Keratinocyte (primary cell): ENCODE results near the gene CCNL2. TPM values are rescaled to one million over a fixed set of nuclear protein-coding genes. Genes with fewer than 3 reads are reported as not detected.
A peak's percentile ranks its signal among the peaks of the same experiment; 100 is the strongest.

Experiments
- DNase-seq: peaks from one replicate; pipeline ENCODE4 v3.0.0-alpha.2; 2011; ENCODE audit warnings: low read depth, missing footprints, low spot score
- FAIRE-seq: peaks from 2 replicates; lab custom pipeline; 2011; peaks lifted over from hg19 to GRCh38; lab: Jason Lieb, UNC
- H2AFZ ChIP-seq: 2 replicates; pipeline ENCODE4 v1.6.0; 2012; ENCODE audit warnings: low read length, control low read depth, inconsistent platforms; ENCODE audit not compliant: control insufficient read depth
- H3K27ac ChIP-seq: 2 replicates; pipeline ENCODE4 v1.5.1; 2011; ENCODE audit warnings: low read length; ENCODE audit not compliant: control insufficient read depth, insufficient read depth
- H3K27me3 ChIP-seq: 3 replicates; pipeline ENCODE4 v1.6.0; 2011; ENCODE audit warnings: low read length; ENCODE audit not compliant: control insufficient read depth, insufficient read depth; ENCODE audit errors: extremely low read depth
- H3K36me3 ChIP-seq, 2 experiments: 2 replicates in 1 of 2; 3 replicates in 1 of 2; pipeline ENCODE4 v1.5.1; 2011; ENCODE audit warnings: low read length in 2 of 2, mild to moderate bottlenecking in 1 of 2; ENCODE audit not compliant: control insufficient read depth in 2 of 2, insufficient read depth in 2 of 2; ENCODE audit errors: extremely low read depth in 1 of 2
- H3K4me1 ChIP-seq: 3 replicates; pipeline ENCODE4 v1.5.1; 2011; ENCODE audit warnings: low read length; ENCODE audit not compliant: control insufficient read depth, insufficient read depth; ENCODE audit errors: extremely low read depth
- H3K4me2 ChIP-seq: 3 replicates; pipeline ENCODE4 v1.6.0; 2011; ENCODE audit warnings: low read depth, low read length; ENCODE audit not compliant: control insufficient read depth, insufficient read depth; ENCODE audit errors: extremely low read depth
- H3K4me3 ChIP-seq, 3 experiments: fragments of 200-600 bp in 1 of 3; sonication (generic) in 1 of 3; 2 replicates in 2 of 3; 3 replicates in 1 of 3; pipeline ENCODE4 v1.5.1; 2011 to 2016; ENCODE audit warnings: low read length in 3 of 3, mild to moderate bottlenecking in 3 of 3, control low read depth in 2 of 3, inconsistent platforms in 1 of 3, low read depth in 1 of 3, mixed read lengths in 1 of 3, mixed run types in 1 of 3, moderate library complexity in 1 of 3; ENCODE audit not compliant: control insufficient read depth in 2 of 3, insufficient read depth in 2 of 3; ENCODE audit errors: extremely low read depth in 1 of 3
- H3K79me2 ChIP-seq: 2 replicates; pipeline ENCODE4 v1.6.0; 2012; ENCODE audit warnings: low read length; ENCODE audit not compliant: control insufficient read depth, insufficient read depth
- H3K9ac ChIP-seq: 3 replicates; pipeline ENCODE4 v1.6.0; 2011; ENCODE audit warnings: low read length; ENCODE audit not compliant: control insufficient read depth, insufficient read depth; ENCODE audit errors: extremely low read depth
- H3K9me1 ChIP-seq: 3 replicates; pipeline ENCODE4 v1.6.0; 2011; ENCODE audit warnings: low read length; ENCODE audit not compliant: control insufficient read depth, insufficient read depth; ENCODE audit errors: extremely low read depth
- H3K9me3 ChIP-seq: 2 replicates; pipeline ENCODE4 v1.5.1; 2012; ENCODE audit warnings: low read depth, low read length; ENCODE audit not compliant: control insufficient read depth
- H4K20me1 ChIP-seq: 3 replicates; pipeline ENCODE4 v1.6.0; 2011; ENCODE audit warnings: low read length; ENCODE audit not compliant: control insufficient read depth, insufficient read depth; ENCODE audit errors: extremely low read depth
- EZH2 ChIP-seq: IDR thresholded peaks from one replicate; pipeline ENCODE4 v1.6.1; 2012; ENCODE audit warnings: inconsistent platforms, mild to moderate bottlenecking, low read length, moderate library complexity
- dilution Hi-C: fragments of 300-500 bp; cut with MboI; formaldehyde crosslinking; loops from one replicate; pipeline ENCODE4 v1.7.0; 2020; ENCODE audit warnings: low sequenced_read_pairs; ENCODE audit not compliant: extremely low pct_ligation_motif_present
- polyA plus RNA-seq, 5 experiments: library from polyadenylated mRNA; depleted of rRNA in 3 of 5; stranded (reverse) in 3 of 5; stranded (forward) in 1 of 5; unstranded in 1 of 5; fragments of >200 nt; gene quantifications; 1 replicate in 1 of 5; 2 replicates in 3 of 5; 3 replicates in 1 of 5; pipeline versions ENCODE4 v1.2.1 to v1.2.3, GENCODE V29; 2011 to 2012; ENCODE audit warnings: missing spikeins in 2 of 5, low read depth in 1 of 5, low replicate concordance in 1 of 5
- TF ChIP-seq, protein P1 (sequence below), 3 experiments: IDR thresholded peaks in 1 of 3; conservative IDR thresholded peaks in 1 of 3; optimal IDR thresholded peaks in 1 of 3; 2 replicates in 2 of 3; 3 replicates in 1 of 3; pipeline versions ENCODE3 to v1.5.1; 2011; ENCODE audit warnings: low read length in 3 of 3, mild to moderate bottlenecking in 3 of 3, moderate library complexity in 2 of 3, control low read depth in 1 of 3, inconsistent platforms in 1 of 3; ENCODE audit not compliant: insufficient read depth in 2 of 3; ENCODE audit errors: extremely low read depth in 1 of 3

Gene CCNL2
- polyA plus RNA-seq, 1 donor (not counting 4 experiments of a cell fraction or from before 2014, with no cell fraction given), result 140 TPM

DNA sequence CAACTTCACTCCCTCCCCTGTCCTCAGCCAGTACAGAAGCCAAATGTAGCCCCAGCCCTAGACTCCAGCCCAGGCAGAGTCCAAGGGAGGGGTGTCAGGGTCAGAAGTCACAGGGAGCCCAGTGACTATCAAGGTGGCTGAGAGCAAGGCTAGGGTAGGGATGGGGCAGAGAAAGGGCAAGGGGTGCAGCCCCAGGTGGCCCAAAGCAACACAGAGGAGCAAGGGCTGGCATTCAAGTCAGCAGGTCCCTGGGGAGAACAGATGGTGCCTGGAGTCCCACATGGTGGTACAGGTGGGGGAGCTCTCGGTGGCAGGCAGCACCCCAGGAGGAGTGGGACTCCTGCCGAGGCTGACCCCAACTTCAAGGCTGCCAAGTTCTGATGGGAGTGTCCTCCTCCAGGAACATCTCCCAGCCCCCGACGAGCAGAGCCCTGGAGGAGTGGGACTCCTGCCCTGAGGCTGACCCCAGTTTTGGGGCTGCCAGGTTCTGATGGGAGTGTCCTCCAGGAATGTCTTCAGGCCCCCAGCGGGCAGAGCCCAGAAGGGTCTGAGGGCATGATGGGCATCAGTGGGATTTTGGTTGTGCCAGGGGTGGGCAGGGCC is 46.2 kb downstream of the CCNL2 start:
- TF ChIP-seq EZH2, result no peak
- TF ChIP-seq, protein P1, sequence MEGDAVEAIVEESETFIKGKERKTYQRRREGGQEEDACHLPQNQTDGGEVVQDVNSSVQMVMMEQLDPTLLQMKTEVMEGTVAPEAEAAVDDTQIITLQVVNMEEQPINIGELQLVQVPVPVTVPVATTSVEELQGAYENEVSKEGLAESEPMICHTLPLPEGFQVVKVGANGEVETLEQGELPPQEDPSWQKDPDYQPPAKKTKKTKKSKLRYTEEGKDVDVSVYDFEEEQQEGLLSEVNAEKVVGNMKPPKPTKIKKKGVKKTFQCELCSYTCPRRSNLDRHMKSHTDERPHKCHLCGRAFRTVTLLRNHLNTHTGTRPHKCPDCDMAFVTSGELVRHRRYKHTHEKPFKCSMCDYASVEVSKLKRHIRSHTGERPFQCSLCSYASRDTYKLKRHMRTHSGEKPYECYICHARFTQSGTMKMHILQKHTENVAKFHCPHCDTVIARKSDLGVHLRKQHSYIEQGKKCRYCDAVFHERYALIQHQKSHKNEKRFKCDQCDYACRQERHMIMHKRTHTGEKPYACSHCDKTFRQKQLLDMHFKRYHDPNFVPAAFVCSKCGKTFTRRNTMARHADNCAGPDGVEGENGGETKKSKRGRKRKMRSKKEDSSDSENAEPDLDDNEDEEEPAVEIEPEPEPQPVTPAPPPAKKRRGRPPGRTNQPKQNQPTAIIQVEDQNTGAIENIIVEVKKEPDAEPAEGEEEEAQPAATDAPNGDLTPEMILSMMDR (optimal IDR thresholded peaks at IDR 0.05 in 1 of 3, IDR thresholded peaks at IDR 0.05 in 1 of 3, conservative IDR thresholded peaks at IDR 0.05 in 1 of 3; ENCODE audit: extremely low read depth in 1 of 3, insufficient read depth in 2 of 3, low read length in 3 of 3), result no peak
- no peak overlapping the region for H3K27ac ChIP-seq
- no peaks in the 10 kb centered on the region for H4K20me1 ChIP-seq
- H3K9me1 ChIP-seq, result no peaks in the 10 kb centered on the region
- FAIRE-seq, result no peak
- no peak overlapping the region for H3K4me3 ChIP-seq
- no peak overlapping the region for H2AFZ ChIP-seq
- no peaks in the 10 kb centered on the region for H3K36me3 ChIP-seq
- H3K9ac ChIP-seq, result no peak overlapping the region
- H3K9me3 ChIP-seq, result no peaks in the 10 kb centered on the region
- H3K27me3 ChIP-seq, result peaks cover 8% of the 10 kb centered on the region
- dilution Hi-C loops, result no loop called here
- peaks cover 10% of the 10 kb centered on the region for H3K79me2 ChIP-seq
- peaks cover 6% of the 10 kb centered on the region for H3K4me1 ChIP-seq
- no peak for DNase-seq
- no peak overlapping the region for H3K4me2 ChIP-seq

DNA sequence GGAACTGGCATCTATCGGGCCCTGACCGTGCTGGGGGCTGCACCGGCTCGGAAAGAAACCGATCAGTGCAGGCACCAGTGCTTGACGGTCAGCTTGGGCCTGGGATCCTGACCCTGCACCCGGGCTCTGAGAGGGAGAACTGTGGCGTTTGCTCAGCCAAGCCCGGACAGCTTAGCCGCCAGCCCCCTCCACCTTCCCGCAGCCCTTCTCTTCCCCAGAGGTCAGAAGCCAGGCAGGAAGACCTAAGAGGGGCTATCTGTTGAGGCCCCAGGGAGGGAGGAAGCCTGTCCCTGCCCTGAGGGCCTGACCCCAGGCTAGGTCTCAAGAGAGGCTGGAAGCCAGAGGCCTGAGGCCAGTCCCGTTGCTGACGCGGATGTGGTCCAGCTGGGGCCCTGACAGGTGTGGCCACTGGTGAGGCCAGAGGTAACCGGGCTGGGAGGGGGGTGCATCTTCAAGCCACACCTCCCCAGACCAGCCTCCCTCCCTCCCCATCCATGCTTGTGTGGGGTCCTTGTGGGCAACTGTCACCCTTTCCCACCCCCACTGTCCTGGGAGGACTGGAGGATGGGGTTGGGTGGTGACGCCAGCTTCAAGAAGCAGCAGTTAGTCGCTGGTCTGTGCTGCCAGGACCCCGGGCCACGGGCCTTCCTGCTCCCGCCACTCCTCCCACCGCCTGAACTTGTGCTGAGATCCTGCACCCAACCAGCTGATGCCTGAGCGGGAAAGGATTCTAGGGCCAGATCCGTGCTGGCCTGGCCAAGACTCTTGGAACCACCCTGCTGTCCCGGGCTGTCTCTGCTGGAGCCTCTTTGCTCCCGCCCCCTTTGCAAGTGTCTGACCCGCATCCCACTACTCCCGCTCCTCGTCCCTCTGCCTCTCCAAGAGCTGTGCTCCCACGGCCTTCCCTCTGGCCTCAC is 47.4 kb downstream of the CCNL2 start:
- DNase-seq, result no peak
- no peak for TF ChIP-seq EZH2
- TF ChIP-seq, protein P1 (optimal IDR thresholded peaks at IDR 0.05 in 1 of 3, IDR thresholded peaks at IDR 0.05 in 1 of 3, conservative IDR thresholded peaks at IDR 0.05 in 1 of 3; ENCODE audit: extremely low read depth in 1 of 3, insufficient read depth in 2 of 3, low read length in 3 of 3), result no peak
- no peak for FAIRE-seq
- Histone ChIP-seq H3K4me2 (peak overlapping the region; percentile 37), H3K4me1 (peaks cover 15% of the 10 kb centered on the region), H3K9me3 (no peaks in the 10 kb centered on the region), H2AFZ (no peak overlapping the region), H3K27me3 (peaks cover 8% of the 10 kb centered on the region), H3K79me2 (peaks cover 21% of the 10 kb centered on the region), H4K20me1 (no peaks in the 10 kb centered on the region), H3K9ac (no peak overlapping the region), H3K27ac (no peak overlapping the region), H3K9me1 (no peaks in the 10 kb centered on the region), H3K36me3 (no peaks in the 10 kb centered on the region), H3K4me3 (no peak overlapping the region)
- dilution Hi-C loops, result no loop called here
